NCI-H82 treated with DMSO at 0.1 percent for 48 hours (cell line): ENCODE data around the gene ELOVL3.
"Not testable (repeated sequence)": the region's sequence is repeated elsewhere in the genome, so short reads cannot be mapped to it uniquely, and the experiment has no call there.

ENCODE experiments used
- DNase-seq: peaks from one replicate; lab custom pipeline; 2025; ENCODE audit not compliant: unreplicated experiment; lab: John Stamatoyannopoulos, UW

Gene ELOVL3

GRCh38 chr10:102247734-102248133 lies 21.6 kb downstream of the ELOVL3 start:
- DNase-seq, result no peak

GRCh38 chr10:102252508-102252907 lies 26.4 kb downstream of the ELOVL3 start:
- not testable (repeated sequence) for DNase-seq

GRCh38 chr10:102254426-102254825 lies 28.3 kb downstream of the ELOVL3 start:
- DNase-seq, result no peak

GRCh38 chr10:102255404-102255803 lies 29.3 kb downstream of the ELOVL3 start:
- no peak for DNase-seq

GRCh38 chr10:102261196-102261595 lies 35.1 kb downstream of the ELOVL3 start:
- peak; percentile 51 for DNase-seq

GRCh38 chr10:102261842-102262241 lies 35.7 kb downstream of the ELOVL3 start:
- DNase-seq, result peak; percentile 11

GRCh38 chr10:102262744-102263370 lies 36.8 kb downstream of the ELOVL3 start:
- no peak for DNase-seq

GRCh38 chr10:102264371-102264770 lies 38.3 kb downstream of the ELOVL3 start:
- no peak for DNase-seq

DNA sequence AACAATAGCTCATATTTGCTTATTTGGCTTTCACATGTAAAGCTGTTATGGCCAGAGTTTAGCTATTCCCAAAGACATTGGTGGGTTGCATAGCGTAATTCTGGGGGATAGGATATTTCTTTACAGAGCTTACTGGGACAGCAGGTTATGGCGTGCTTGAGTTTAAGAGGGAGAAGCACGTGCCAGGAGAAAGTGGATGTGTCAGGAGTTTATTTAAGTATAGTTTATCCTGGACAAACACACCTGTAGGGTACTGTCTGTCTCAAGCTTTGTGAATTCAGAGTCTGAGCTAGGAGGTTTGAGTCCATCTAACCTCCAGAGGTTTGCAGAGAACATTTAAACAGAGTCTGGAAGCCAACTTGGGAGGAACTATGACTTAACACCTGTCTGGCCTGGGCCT lies 40.6 kb downstream of the ELOVL3 start:
- DNase-seq, result no peak

GRCh38 chr10:102267748-102268147 lies 41.6 kb downstream of the ELOVL3 start:
- DNase-seq, result no peak

GRCh38 chr10:102268375-102268888 lies 42.3 kb downstream of the ELOVL3 start:
- DNase-seq, result no peak

DNA sequence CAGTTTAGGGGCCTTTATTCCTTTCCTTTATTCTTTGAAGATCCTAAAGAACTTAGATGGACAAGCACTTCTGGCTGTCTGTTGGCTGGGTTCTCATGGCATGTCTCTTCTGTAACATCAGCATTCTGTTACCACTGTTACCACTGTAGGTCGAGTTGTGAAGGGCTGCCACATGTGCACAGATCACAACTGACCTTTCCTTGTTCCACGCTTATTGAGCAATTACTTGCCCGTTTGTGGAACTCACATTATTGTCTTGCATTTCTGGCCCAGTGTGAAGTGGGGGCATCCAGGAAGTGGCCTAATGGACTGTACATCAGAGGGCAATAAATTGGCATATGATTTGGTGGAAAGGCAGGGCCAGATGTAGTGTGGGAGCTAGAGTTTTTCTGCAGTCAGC lies 42.9 kb downstream of the ELOVL3 start:
- no peak for DNase-seq

DNA sequence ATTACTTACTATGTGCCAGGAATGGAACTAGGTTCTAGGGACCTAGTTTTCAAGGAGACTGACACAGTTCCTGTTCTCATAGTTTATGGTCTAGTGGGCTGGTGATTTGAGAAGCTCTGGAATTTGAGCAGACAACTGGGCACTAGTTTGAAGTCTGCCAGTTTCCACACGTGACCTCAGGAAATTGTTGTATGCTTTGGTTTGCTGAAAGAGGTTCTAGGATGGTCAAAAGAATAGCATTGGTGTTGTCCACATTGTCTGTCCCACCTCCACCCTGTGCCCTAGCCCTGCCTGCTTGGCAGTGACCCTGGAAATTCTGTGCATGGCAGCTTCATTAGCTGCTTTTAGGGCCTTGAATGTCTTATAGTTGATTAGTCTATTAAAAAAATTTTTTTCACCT lies 48.0 kb downstream of the ELOVL3 start:
- DNase-seq, result no peak

DNA sequence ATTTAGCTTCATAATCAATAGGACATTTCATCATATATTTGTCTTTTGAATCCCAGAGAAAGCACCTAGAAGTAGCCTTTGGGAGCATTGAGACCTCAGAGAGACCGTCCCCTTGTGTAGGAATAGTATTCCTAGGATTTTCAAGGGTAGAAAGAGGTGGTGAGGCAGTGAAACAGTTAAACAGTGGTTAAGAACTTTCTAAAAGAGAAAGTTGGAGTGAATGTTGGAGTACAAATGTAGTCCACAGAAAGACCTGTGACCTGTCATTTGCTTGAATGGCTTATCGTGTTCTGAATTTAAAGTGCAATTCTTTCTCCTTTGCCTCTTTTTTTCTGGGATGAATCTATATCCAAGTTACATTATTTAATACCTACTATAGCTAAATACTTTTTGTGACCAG lies 49.2 kb downstream of the ELOVL3 start:
- DNase-seq, result no peak

- no peak for DNase-seq
Observed at GRCh38 chr10:102279104-102279503, 53.0 kb downstream of the ELOVL3 start.
